Activated CD4-positive, CD25-positive, alpha-beta regulatory T cell (primary cell): Measurements from ENCODE around the gene TMC8.
"Not testable (repeated sequence)": the region's sequence is repeated elsewhere in the genome, so short reads cannot be mapped to it uniquely, and the experiment has no call there.

Experiments
- DNase-seq, 4 experiments: peaks; one replicate each; lab custom pipeline; 2025; lab: John Stamatoyannopoulos, UW

Gene TMC8

GRCh38 chr17:78135858-78136500 is 5.4 kb downstream of the TMC8 start:
- DNase-seq, result no peak

- DNase-seq, result peak in 2 of 4 experiments; percentile 23 to 27
Observed at GRCh38 chr17:78137392-78138203, 7.0 kb downstream of the TMC8 start.

GRCh38 chr17:78138204-78139060 is 7.9 kb downstream of the TMC8 start:
- DNase-seq, result no peak

GRCh38 chr17:78139861-78140168 is 9.2 kb downstream of the TMC8 start:
- DNase-seq, result not testable (repeated sequence)

DNA sequence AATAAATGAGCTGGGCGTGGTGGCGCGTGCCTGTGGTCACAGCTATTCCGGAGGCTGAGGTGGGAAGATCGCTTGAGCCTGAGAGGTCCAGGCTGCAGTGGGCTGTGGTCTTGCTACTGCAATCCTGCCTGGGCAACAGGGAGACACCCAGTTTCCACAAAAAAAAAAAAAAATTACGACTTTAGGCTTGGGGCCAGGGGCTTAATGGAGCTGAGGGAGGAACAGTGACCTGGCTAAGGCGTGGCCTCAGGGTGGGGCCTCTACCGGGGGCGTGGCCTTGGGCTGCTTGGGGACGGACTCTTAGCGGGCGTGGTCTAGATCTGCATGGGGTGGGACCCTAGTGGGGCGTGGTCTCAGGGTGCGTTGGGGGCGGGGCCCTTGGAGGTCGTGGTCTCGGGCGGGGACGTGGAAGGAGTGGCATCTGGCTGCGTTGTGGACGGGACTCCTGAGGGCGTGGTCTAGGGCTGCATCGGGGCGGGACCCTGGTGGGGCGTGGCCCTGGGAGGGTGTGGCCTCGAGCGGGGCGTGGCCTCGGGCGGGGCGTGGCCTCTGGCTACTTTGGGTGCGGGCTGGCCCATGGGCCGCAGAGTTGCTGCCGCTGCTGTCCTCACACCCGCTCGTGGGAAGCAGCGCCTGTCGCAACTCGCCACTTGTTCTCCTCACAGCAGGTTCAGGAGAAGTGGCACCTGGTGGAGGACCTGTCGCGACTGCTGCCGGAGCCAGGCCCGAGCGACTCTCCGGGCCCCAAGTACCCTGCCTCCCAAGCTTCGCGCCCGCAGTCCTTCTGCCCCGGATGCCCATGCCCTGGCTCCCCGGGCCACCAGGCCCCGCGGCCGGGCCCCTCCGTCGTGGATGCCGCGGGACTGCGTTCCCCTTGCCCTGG is 9.8 kb downstream of the TMC8 start:
- peak; percentile 72 to 86 (median 83) for DNase-seq

DNA sequence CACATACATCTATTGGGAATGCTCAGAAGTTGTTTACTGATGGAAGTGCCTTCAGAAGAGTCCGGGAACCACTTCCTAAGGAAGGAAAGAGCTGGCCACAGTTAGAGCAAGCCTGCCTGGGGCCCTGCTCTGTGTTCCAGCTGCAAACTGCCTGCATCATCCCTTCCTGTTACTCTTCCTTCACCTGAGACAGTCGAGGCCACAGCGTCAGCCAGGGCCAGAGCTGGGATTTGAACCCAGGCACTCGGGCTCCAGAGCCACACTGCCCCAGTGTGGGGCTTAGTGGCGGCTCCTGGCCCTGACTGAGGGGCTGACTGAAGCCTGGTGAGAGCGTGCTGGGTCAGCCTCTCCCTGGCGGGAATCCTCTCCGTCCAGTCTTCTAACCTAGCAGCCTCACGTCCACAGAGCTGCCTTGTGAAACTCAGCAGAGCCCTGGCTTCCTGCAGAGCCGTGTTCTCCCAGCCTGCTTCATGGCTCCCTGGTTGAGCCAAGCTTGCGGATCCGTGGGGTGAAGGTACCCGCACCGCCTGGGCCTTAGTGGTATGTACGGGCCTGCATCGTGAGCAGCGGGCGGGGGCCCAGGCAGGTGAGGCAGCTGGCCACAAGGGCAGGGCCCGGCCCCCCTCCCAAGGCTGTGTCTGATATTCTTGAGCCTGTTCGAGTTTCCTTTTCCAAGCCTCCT is 11.0 kb downstream of the TMC8 start:
- DNase-seq, result no peak

DNA sequence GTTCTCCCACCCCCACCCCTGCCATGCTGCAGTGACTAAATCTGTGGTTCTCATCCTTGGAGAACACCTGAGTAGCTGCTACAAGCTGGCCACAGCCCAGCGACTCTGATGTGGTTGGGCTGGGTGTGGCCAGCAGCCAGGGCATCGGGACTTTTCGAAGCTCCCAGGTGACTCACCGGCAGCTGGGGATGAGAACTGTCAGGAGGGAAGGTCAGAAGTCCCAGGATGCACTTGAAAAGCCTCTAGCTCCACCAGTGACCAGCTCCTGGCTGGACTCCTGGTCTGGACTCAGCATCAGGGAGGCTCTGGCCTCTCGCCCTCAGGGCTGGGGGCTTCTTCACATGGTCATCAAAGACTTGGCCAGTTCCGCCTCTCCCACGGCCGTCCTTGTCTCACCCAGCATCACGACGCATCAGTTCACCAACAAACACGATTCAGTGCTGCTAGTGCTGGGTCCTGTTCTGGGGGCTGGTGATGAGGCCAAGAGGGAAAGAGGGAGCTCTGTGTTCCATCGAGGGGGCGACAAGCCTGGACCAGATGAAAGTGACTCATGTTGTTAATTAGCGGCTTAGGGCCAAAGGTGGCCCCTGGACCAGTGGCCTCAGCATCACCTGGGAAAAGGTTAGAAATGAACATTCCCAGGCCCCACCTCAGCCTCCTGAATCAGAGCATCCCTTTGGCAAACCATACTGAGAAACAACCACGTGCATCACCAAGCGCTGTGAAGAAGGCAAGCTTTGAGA is 11.7 kb downstream of the TMC8 start:
- no peak for DNase-seq

DNA sequence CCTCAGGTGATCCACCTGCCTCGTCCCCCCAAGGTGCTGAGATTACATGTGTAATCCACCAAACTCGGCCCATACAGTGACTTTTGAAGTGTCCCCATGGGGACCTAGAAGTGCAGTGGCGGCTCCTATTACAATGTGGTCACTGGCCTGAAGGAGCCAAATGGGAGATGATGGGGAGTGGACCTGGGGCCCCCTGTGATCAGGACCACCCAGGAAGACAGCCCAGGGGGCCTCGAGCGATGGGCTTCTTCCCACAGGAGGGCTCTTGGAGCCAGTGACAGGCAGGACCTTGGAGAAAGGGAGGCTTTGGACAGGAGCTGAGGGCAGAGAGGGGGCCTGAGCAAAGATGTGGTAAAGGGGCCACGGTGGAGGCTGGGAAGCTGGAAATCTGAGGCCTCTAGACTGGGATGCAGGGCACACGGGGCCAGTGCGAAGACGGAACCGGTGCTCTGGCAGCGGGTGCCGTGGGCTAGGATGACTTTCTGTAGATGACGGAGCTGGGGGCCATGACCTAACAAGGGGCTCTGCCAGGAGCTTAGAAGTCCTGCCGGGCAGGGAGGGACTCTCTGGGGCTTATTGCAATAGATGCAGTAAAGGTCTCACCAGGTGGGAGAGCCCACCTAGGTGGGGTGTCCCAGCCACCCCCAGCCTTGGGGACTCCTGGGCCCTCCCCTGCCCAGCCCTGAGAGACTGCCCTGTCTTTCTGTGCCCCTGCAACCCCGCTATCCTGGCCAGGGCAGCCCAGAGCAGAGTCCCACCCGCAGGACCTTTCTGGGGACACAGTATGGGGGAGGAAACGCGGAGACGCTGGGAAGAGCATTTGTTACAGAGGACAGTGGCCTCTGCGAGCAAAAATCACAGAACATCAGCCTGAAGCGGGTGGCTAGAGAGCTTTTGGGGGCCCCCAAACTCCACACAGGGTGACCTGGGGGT is 12.9 kb downstream of the TMC8 start:
- DNase-seq, result no peak

DNA sequence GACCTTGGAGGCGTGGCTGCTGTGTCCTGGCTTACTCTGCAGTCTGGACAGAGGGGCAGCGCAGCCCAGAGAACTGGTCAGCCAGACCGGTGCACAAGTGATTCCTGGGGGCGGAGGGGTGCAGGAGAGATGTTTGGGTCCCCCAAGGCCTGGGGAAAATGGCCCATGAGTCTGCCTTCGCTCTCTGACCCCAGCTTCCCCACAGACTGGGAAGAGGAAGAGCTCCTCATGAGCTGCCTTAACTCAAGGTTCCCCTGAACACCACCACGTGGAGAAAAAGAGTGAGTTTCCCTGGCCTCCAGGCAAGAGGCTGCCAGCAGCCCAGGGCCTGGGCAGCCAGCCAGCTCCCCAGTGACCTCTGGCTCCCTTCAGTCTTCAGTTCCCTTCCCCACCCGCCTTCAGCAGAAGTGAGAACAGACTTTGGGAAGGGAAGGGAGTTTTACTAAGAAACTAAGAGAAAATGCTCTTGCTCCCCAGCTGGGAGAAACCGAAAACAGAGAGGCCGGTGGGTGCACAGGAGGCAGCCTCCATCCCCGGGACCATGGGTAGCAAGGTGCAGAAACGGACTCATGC is 13.7 kb downstream of the TMC8 start:
- DNase-seq, result no peak

DNA sequence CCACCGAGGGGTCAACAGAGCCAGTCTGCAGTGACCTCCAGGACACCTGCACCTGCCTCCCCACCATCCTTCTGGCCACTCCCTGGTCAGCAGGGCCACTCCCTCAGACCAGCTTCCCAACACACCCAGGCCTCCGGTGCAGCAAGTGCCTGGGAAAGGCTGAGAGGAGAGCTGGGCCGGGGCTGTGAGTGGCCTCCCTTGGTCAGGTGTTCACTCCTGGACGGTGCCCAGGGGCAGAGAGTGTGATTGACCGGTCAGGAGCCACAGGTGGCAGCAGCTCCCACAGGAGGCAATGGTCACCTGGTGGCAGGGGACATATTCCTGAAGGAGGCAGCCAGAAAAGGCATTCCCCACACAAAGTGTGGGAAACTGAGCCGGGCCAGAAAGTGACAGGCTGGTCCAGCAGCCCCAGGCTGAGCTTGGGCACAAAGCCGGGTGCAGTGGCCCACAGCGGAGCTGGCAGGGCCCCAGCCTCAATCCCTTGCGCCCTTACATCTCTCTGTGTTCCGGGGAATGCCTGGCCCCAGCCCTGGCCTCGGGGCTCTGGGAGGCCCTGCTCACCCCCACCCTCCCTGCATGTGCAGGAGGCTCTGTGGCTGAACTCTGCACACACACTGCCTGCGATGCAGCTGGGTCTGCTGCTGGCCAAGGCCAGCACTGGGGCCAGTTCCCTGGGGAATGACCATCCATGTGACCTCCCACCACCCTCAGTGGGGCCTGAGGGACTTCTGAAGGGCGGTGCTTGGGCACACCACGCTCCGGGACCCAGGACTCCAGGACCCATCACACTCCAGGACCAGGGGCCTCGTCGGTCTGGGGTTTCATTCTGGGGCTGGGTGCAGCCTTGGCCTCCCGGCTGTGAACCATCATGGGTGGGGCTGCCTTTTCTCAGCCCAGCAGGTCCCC is 14.4 kb downstream of the TMC8 start:
- no peak for DNase-seq

DNA sequence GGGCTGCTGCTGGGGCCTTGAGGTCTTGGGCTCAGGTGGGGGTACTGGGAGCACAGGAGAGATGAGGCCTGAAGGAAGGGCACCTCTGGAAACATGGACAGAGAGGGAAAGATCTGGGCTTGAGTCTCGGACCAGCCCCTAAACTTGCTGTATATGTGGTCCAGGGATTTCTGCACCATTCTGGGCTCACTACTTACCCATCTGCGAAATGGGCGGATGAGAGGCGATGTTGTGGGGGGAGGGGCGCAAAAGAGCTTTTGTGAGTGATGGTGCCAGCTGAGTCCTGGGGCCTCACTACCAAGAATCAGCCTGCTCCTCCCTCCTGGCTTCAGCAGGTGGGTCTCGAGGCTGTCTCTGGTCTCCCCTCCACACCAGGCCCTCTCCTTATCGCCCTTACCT is 15.9 kb downstream of the TMC8 start:
- DNase-seq, result no peak

DNA sequence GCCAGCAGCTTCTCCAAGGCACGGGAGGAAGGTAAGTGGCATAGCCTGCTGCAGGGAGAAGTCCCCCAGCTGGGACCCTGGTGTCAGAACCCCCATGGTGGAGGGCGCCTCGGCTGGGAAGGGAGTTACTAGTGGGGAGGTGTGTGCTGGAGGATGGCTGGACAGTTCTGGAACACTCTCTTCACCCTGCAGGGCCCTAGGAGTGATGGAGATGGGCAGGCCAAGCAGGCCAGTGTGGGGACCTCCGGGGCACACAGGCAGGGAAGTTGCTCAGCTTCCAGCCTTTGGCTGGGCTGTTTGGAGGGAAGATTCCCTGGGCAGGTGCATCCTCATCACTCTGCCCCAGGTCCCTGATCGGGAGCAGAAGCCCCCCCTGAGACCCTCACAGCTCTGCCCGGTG is 16.3 kb downstream of the TMC8 start:
- no peak for DNase-seq

DNA sequence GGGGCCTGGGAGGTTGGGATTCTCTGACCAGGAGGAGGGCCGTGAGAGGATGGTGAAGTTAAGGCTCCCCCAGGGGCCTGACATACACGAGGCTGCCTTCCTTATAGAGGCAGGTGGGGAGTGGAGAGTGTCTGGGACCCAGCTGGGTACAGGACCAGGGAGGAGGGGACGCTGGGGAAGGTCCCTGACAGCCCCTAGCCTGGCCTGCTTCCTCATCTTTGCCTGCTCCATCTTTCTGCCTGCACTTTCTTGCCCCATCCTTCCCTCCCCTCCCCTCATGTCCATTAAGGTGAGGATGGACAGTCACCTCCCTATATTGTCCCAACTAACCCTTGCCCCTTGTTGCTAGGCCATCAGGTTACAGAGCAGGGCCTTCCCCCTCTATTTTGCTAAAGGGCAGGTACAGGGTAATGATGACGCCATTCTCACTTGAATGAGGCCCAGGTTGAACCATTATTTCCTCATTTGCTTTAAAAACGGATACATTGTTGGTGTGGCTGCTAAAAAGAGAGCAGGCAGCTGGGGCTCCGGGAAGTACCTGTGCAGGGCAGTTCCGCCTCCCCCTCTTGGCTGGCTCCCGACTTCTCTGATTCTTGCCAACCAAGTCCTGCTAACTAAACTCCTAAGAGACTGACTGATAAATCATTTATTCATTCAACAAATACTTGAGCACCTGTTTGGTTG is 16.9 kb downstream of the TMC8 start:
- no peak for DNase-seq

DNA sequence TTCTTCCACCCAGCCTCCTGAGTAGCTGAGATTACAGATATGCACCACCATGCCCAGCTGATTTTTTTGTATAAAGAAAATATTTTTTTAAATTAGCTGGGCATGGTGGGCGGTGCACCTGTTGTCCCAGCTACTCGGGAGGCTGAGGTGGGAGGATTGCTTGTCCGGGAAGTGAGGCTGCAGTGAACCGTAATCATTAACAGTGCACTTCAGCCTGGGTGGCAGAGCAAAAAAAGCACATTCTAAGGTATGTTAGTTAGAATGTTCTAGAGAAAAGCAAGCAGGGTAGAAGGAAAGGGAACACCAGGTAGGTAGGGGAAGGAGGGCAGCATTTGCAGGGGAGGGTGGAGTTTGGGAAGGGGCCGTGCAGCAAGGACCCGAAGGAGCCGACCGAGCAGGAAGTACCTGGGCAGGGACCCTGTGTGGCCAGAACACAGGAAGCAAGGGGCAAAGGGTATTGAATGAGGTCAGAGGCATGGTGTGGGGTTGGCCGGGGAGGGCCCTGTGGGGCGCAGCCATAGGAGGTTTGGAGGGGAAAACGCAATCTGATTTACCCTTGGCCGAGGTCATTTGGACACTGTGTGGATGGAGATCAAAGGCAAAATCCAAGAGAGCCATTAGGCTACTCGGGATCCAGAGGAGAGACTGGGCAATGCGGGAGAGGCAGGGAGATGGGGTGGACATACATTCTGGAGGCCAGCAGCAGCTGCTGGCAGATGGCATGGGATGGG is 17.9 kb downstream of the TMC8 start:
- DNase-seq, result no peak

GRCh38 chr17:78151514-78152008 is 21.0 kb downstream of the TMC8 start:
- no peak for DNase-seq
